HEK293 (cell line): Measurements from ENCODE around the gene KLHL6.
A peak's percentile ranks its signal among the peaks of the same experiment; 100 is the strongest.

Source experiments
- CTCF ChIA-PET: fragments of 350-600 bp; formaldehyde crosslinking; extraction: SDS; loops from one replicate; lab custom pipeline; 2021; ENCODE audit warnings: antibody characterized with exemption; lab: Yijun Ruan, JAX
- POLR2A ChIA-PET: fragments of 300-600 bp; formaldehyde crosslinking; extraction: SDS; loops from one replicate; lab custom pipeline; 2020; ENCODE audit warnings: antibody characterized with exemption, inconsistent platforms; lab: Yijun Ruan, JAX
- H3K27ac ChIP-seq: fragments of 200-500 bp; sonication (Bioruptor generic); 2 replicates; pipeline ENCODE4 v1.5.1; 2014; ENCODE audit warnings: low read depth, low read length, control low read depth, inconsistent platforms; ENCODE audit errors: extremely low read depth
- H3K36me3 ChIP-seq, 2 experiments: fragments of 200-500 bp in 1 of 2; sonication (Bioruptor generic) in 1 of 2; 1 replicate in 1 of 2; 2 replicates in 1 of 2; pipeline ENCODE4 v1.5.1; 2014 to 2017; ENCODE audit warnings: inconsistent platforms in 2 of 2, low read length in 2 of 2; ENCODE audit not compliant: control insufficient read depth in 2 of 2, insufficient read depth in 1 of 2
- H3K4me1 ChIP-seq: fragments of 200-500 bp; sonication (Bioruptor generic); 2 replicates; pipeline ENCODE4 v1.5.1; 2014; ENCODE audit warnings: mild to moderate bottlenecking, low read length, inconsistent platforms; ENCODE audit not compliant: control insufficient read depth, insufficient read depth
- H3K4me3 ChIP-seq: 2 replicates; pipeline ENCODE4 v1.5.1; 2011; ENCODE audit warnings: low read depth, mild to moderate bottlenecking, control low read depth, low read length, moderate library complexity
- H3K9me3 ChIP-seq: fragments of 200-500 bp; sonication (Bioruptor generic); 2 replicates; pipeline ENCODE4 v1.5.1; 2014; ENCODE audit warnings: low read depth, low read length, inconsistent platforms; ENCODE audit not compliant: control insufficient read depth, insufficient read depth
- IKZF3 ChIP-seq: fragments of 450-650 bp; IDR thresholded peaks from 2 replicates; pipeline ENCODE4 v1.5.0; 2018; ENCODE audit warnings: missing biosample characterization, mild to moderate bottlenecking, missing genetic modification characterization, moderate library complexity
- SCRT2 ChIP-seq: fragments of 450-650 bp; formaldehyde crosslinking; IDR thresholded peaks from 2 replicates; pipeline ENCODE4 v1.5.1; 2016; ENCODE audit warnings: missing biosample characterization, missing genetic modification characterization
- ZNF214 ChIP-seq: fragments of 450-650 bp; formaldehyde crosslinking; IDR thresholded peaks from 2 replicates; pipeline ENCODE4 v1.5.1; 2017; ENCODE audit warnings: missing biosample characterization, mild to moderate bottlenecking, missing genetic modification characterization, borderline replicate concordance
- ZNF521 ChIP-seq: fragments of 450-650 bp; formaldehyde crosslinking; IDR thresholded peaks from 2 replicates; pipeline ENCODE4 v1.5.1; 2017; ENCODE audit warnings: missing biosample characterization, mild to moderate bottlenecking, missing genetic modification characterization

Gene KLHL6

GRCh38 chr3:183437666-183438564, 117.6 kb downstream of the KLHL6 start:
- no peaks in the 10 kb centered on the region for H3K9me3 ChIP-seq
- no peak overlapping the region for H3K4me3 ChIP-seq
- ChIA-PET CTCF (interaction anchor here (0.6 kb wide), 1 partner anchor 605 kb away, joined by 5 read pairs; no protein-coding TSS in a partner anchor), POLR2A (no interaction called here)
- H3K27ac ChIP-seq: no peak overlapping the region
- no peaks in the 10 kb centered on the region for H3K36me3 ChIP-seq
- TF ChIP-seq ZNF214 (tag by site-specific recombination) (no peak), IKZF3 (tag by site-specific recombination) (no peak), ZNF521 (tag by site-specific recombination) (no peak), SCRT2 (tag by site-specific recombination) (peak; percentile 49)
- no peaks in the 10 kb centered on the region for H3K4me1 ChIP-seq
